Measurements from ENCODE around the gene NMT2. TPM values are rescaled to one million over a fixed set of nuclear protein-coding genes. Genes with fewer than 3 reads are reported as not detected.

NMT2 gene
- total RNA-seq, 4 donors from 2014 or later: 57.5 to 102 (median 76.6) TPM

DNA sequence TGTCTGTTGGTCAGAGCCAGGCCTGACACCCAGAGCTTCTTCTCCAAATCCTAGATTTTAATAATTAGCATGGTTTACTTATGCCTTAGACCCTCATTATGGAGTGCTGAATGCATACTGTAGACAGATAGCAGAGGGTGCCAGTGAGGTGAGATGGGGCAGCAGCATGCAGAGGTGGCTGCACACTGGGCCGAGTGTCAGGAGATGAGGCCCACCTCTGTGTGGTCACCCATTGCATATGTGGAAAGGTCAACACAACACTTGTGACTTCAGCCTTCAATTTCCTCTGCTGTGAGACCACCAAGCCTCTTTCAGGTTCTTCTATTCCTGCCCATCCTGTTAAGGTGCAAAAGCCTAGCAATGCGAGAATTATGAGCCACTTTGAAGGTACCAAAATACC lies 39.7 kb upstream of the NMT2 start:
- TF ChIP-seq, protein P1, sequence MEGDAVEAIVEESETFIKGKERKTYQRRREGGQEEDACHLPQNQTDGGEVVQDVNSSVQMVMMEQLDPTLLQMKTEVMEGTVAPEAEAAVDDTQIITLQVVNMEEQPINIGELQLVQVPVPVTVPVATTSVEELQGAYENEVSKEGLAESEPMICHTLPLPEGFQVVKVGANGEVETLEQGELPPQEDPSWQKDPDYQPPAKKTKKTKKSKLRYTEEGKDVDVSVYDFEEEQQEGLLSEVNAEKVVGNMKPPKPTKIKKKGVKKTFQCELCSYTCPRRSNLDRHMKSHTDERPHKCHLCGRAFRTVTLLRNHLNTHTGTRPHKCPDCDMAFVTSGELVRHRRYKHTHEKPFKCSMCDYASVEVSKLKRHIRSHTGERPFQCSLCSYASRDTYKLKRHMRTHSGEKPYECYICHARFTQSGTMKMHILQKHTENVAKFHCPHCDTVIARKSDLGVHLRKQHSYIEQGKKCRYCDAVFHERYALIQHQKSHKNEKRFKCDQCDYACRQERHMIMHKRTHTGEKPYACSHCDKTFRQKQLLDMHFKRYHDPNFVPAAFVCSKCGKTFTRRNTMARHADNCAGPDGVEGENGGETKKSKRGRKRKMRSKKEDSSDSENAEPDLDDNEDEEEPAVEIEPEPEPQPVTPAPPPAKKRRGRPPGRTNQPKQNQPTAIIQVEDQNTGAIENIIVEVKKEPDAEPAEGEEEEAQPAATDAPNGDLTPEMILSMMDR (IDR thresholded peaks at IDR 0.05; ENCODE audit: low read depth): no peak

DNA sequence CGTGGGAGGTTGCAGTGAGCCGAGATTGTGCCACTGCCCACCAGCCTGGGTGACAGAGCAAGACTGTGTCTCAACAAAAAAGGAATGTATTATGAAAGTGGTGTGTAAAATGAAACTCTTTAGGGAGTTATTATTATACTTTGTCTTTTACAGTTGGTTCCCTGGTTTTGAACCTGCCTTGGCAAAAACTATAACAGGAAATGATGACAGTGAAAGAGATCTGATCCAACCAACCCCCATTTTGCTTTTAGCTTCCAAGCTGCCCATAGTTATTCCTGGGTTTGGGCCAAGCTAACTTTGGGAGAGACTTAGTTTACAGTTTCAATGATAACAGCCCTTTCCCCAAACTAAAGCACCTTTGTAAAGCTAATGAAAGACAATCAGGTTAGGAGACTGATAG lies 34.1 kb upstream of the NMT2 start:
- TF ChIP-seq, protein P1 (IDR thresholded peaks at IDR 0.05; ENCODE audit: low read depth): no peak

DNA sequence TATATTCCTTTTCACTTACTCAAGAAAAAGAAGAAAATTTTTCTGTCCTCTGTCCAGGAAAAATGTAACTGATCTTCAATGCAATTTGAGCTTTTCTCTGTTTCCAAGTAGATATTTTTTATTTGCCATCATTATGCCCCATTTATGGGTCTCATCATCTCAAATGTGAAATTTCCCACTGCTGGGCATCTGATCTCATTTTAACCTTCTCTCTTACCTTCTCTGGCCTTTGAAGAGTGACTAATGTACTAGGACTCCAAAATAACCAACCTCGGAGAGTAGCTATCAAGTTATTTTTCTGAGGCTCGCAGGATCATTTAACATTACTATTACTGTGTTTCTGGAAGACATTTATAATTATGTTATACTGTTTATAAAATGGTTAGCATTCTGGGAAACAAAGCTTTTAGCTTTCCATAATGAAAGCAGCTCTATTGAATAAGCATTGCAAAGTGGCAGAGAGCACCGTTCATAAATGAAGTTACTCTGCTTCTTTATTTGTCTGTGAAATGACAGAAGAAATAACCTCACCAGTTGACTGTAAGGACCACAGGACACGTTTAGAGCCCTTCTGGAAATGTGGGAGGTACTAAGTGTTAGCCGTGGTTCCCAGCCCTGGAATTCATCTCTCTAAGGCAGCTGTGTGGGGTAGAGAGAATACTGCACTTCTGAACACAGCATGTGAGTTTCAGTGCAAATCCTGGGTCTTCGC lies 33.3 kb upstream of the NMT2 start:
- TF ChIP-seq, protein P1 (IDR thresholded peaks at IDR 0.05; ENCODE audit: low read depth): no peak

DNA sequence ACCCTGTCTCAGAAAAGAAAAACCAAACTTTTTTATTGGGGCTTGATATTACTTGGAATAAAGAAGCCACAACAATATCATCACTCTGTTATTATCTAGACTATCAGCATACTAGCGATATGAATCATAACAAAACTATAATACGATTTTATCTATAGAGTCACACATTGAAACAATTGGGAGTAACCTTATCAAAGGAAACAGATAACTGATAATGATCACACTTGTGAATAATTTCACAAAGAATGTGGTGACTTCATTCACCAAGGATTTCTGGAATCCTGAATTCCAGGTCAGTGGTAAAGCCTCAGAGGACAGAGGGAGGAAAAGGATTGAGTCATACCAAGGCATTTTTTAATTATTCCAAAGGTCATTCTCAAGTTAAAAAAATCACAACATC lies 32.1 kb upstream of the NMT2 start:
- TF ChIP-seq, protein P1 (IDR thresholded peaks at IDR 0.05; ENCODE audit: low read depth): no peak

DNA sequence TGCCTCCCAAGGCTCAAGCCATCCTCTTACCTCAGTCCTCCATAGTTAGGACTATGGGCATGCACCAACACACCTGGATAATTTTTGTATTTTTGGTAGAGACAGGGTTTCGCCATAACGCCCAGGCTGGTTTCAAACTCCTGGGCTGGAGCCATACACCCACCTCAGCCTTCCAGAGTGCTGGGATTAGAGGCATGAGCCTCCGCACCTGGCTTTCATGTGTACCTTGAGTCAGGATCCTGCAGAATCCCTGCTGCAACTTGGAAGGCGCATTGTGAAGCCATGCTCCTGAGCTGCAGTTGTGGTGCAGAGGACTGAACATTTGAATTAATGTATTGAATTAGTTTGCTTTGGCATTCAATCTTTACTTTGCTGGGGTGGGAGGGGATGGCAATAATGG lies 29.4 kb upstream of the NMT2 start:
- TF ChIP-seq, protein P1 (IDR thresholded peaks at IDR 0.05; ENCODE audit: low read depth): no peak

DNA sequence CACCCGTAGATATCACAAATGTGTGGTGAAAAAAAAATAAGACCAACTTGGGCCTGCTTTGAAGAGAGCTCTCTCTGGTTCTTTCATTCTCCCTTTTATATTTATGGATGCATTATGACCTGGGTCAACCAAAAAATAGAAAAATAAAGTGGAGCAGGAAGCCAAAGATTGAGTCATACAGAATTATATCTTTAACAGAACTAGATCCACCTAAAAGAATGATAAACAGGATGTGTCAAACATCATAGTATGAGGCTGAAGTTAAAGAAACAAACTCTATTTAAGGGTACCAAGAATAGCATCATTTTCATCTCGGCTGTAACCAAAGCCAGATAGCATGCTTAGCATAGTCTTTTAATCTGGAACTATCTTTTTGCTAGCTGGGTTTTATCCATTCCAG lies 28.8 kb upstream of the NMT2 start:
- TF ChIP-seq, protein P1 (IDR thresholded peaks at IDR 0.05; ENCODE audit: low read depth): no peak

DNA sequence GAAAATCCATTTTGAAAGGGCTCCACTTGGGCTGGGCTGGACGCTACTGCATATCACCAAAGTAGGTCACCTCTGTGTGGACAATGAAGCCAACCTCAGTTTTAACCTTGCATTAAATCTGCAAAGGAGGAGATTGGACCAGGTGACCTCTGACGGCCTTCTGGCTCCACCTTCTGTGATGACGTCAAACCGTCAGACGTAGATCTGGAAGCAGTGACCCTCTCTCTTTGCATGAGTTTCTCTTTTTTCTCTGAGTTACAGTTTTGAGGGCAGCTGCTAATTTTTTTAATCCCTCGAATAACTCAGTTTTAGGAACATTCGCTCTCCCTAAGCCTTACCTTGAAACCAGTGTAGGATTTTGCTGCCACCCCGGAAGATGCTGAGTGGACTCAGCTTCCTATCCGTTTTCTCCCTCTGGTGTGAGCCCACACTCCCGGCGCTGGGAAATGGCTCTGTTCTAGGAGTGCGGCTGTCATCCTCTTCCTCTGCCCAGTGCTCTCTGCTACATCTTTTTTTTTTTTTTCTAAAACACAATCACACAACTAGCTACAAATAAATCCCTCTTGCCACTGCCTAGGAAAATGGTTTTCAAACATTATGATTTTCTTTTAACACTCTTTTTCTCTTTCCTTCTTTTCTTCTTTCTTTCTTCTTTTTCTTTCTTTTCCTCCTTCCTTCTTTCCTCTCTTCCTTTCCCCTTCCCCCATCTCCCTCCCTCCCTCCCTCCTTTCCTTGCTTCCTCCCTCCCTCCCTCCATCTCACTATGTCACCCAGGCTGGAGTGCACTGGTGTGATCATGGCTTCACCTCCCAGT lies 27.7 kb upstream of the NMT2 start:
- TF ChIP-seq, protein P1 (IDR thresholded peaks at IDR 0.05; ENCODE audit: low read depth): no peak

Data from subcutaneous adipose tissue (tissue), 4 donors.